Skeletal muscle satellite cell (primary cell): ENCODE measurements around the gene PTK7.

Experiments used
- H3K27me3 ChIP-seq: 2 replicates; pipeline ENCODE4 v1.7.0; 2013; ENCODE audit warnings: low read length; ENCODE audit not compliant: control insufficient read depth, insufficient read depth
- H3K36me3 ChIP-seq: 2 replicates; pipeline ENCODE4 v1.7.0; 2013; ENCODE audit warnings: mild to moderate bottlenecking, control low read depth, low read length; ENCODE audit not compliant: insufficient read depth
- H3K4me1 ChIP-seq: 2 replicates; pipeline ENCODE4 v1.7.0; 2013; ENCODE audit warnings: low read length; ENCODE audit not compliant: control insufficient read depth, insufficient read depth
- H3K4me2 ChIP-seq: 2 replicates; pipeline ENCODE4 v1.7.0; 2013; ENCODE audit warnings: mild to moderate bottlenecking, low read length
- H3K4me3 ChIP-seq: 2 replicates; pipeline ENCODE4 v1.7.0; 2013; ENCODE audit warnings: low read length
- H3K9ac ChIP-seq: 2 replicates; pipeline ENCODE4 v1.7.0; 2013; ENCODE audit warnings: mild to moderate bottlenecking, low read depth, low read length, moderate library complexity
- H3K9me3 ChIP-seq: replicated peaks from 2 replicates; pipeline ENCODE4 v1.7.0; 2013; ENCODE audit warnings: mild to moderate bottlenecking, control low read depth, low read length

Gene PTK7

GRCh38 chr6:43089874-43090558 lies 13.9 kb downstream of the PTK7 start:
- H3K4me2 ChIP-seq: peak overlapping the region; percentile 49
- no peak overlapping the region for H3K4me3 ChIP-seq
- H3K4me1 ChIP-seq: peaks cover 31% of the 10 kb centered on the region
- H3K9ac ChIP-seq: peak overlapping the region; percentile 16
- H3K36me3 ChIP-seq: no peaks in the 10 kb centered on the region
- no peaks in the 10 kb centered on the region for H3K27me3 ChIP-seq
- no peaks in the 10 kb centered on the region for H3K9me3 ChIP-seq

GRCh38 chr6:43090559-43090956 lies 14.4 kb downstream of the PTK7 start:
- peaks cover 31% of the 10 kb centered on the region for H3K4me1 ChIP-seq
- H3K27me3 ChIP-seq: no peaks in the 10 kb centered on the region
- H3K9me3 ChIP-seq: no peaks in the 10 kb centered on the region
- peak overlapping the region; percentile 49 for H3K4me2 ChIP-seq
- H3K4me3 ChIP-seq: no peak overlapping the region
- H3K36me3 ChIP-seq: no peaks in the 10 kb centered on the region
- peak overlapping the region; percentile 16 for H3K9ac ChIP-seq

GRCh38 chr6:43091020-43091419 lies 14.9 kb downstream of the PTK7 start:
- H3K4me3 ChIP-seq: no peak overlapping the region
- H3K9me3 ChIP-seq: no peaks in the 10 kb centered on the region
- no peak overlapping the region for H3K4me2 ChIP-seq
- H3K27me3 ChIP-seq: no peaks in the 10 kb centered on the region
- no peak overlapping the region for H3K9ac ChIP-seq
- peaks cover 32% of the 10 kb centered on the region for H3K4me1 ChIP-seq
- H3K36me3 ChIP-seq: no peaks in the 10 kb centered on the region

GRCh38 chr6:43091436-43091991 lies 15.4 kb downstream of the PTK7 start:
- Histone ChIP-seq H3K4me1 (peaks cover 35% of the 10 kb centered on the region), H3K36me3 (no peaks in the 10 kb centered on the region)

GRCh38 chr6:43092635-43093034 lies 16.5 kb downstream of the PTK7 start:
- Histone ChIP-seq H3K4me3 (no peak overlapping the region), H3K9me3 (no peaks in the 10 kb centered on the region), H3K36me3 (no peaks in the 10 kb centered on the region), H3K9ac (peak overlapping the region; percentile 59), H3K27me3 (no peaks in the 10 kb centered on the region), H3K4me2 (no peak overlapping the region), H3K4me1 (peaks cover 46% of the 10 kb centered on the region)

More at GRCh38 chr6:43091436-43091991, 15.4 kb downstream of the PTK7 start:
- no peak overlapping the region for H3K9ac ChIP-seq
- H3K4me3 ChIP-seq: no peak overlapping the region
- no peaks in the 10 kb centered on the region for H3K27me3 ChIP-seq
- H3K4me2 ChIP-seq: no peak overlapping the region
- H3K9me3 ChIP-seq: no peaks in the 10 kb centered on the region

GRCh38 chr6:43093436-43094289 lies 17.5 kb downstream of the PTK7 start:
- no peaks in the 10 kb centered on the region for H3K36me3 ChIP-seq
- H3K4me2 ChIP-seq: peak overlapping the region; percentile 81
- peak overlapping the region; percentile 61 for H3K4me3 ChIP-seq
- H3K4me1 ChIP-seq: peaks cover 50% of the 10 kb centered on the region
- H3K27me3 ChIP-seq: no peaks in the 10 kb centered on the region
- H3K9ac ChIP-seq: peak overlapping the region; percentile 59
- H3K9me3 ChIP-seq: no peaks in the 10 kb centered on the region

GRCh38 chr6:43095939-43096338 lies 19.8 kb downstream of the PTK7 start:
- Histone ChIP-seq H3K9ac (peak overlapping the region; percentile 40), H3K4me1 (peaks cover 35% of the 10 kb centered on the region), H3K9me3 (no peaks in the 10 kb centered on the region), H3K4me3 (peak overlapping the region; percentile 45), H3K36me3 (no peaks in the 10 kb centered on the region), H3K27me3 (no peaks in the 10 kb centered on the region), H3K4me2 (peak overlapping the region; percentile 72)

- H3K9ac ChIP-seq: peak overlapping the region; percentile 40
- H3K27me3 ChIP-seq: no peaks in the 10 kb centered on the region
- H3K4me3 ChIP-seq: peak overlapping the region; percentile 45
- H3K36me3 ChIP-seq: no peaks in the 10 kb centered on the region
- H3K4me1 ChIP-seq: peaks cover 35% of the 10 kb centered on the region
- H3K4me2 ChIP-seq: peak overlapping the region; percentile 72
- H3K9me3 ChIP-seq: no peaks in the 10 kb centered on the region
These were observed 20.5 kb downstream of the PTK7 start for GRCh38 chr6:43096451-43097097.

GRCh38 chr6:43097098-43097489 lies 21.0 kb downstream of the PTK7 start:
- Histone ChIP-seq H3K27me3 (no peaks in the 10 kb centered on the region), H3K4me2 (peak overlapping the region; percentile 72), H3K9me3 (no peaks in the 10 kb centered on the region), H3K36me3 (no peaks in the 10 kb centered on the region), H3K4me3 (no peak overlapping the region), H3K9ac (no peak overlapping the region), H3K4me1 (peaks cover 35% of the 10 kb centered on the region)

- Histone ChIP-seq H3K4me2 (no peak overlapping the region), H3K36me3 (no peaks in the 10 kb centered on the region), H3K9me3 (no peaks in the 10 kb centered on the region), H3K9ac (no peak overlapping the region), H3K4me1 (peaks cover 35% of the 10 kb centered on the region), H3K27me3 (no peaks in the 10 kb centered on the region), H3K4me3 (no peak overlapping the region)
These were observed 21.4 kb downstream of the PTK7 start for GRCh38 chr6:43097502-43097901.

- H3K4me1 ChIP-seq: peaks cover 16% of the 10 kb centered on the region
- H3K27me3 ChIP-seq: no peaks in the 10 kb centered on the region
- H3K4me2 ChIP-seq: no peak overlapping the region
- no peaks in the 10 kb centered on the region for H3K36me3 ChIP-seq
- H3K9ac ChIP-seq: no peak overlapping the region
- no peak overlapping the region for H3K4me3 ChIP-seq
- no peaks in the 10 kb centered on the region for H3K9me3 ChIP-seq
These were observed 25.4 kb downstream of the PTK7 start for GRCh38 chr6:43101497-43101896.
